Brain microvascular endothelial cell (primary cell): ENCODE data around the gene YPEL2.

Source experiments
- DNase-seq: peaks from one replicate; pipeline ENCODE4 v3.0.0-alpha.2; 2020
- H3K27ac ChIP-seq: fragments of 250-450 bp; sonication (Bioruptor Pico); 2 replicates; pipeline ENCODE4 v1.5.1; 2020; ENCODE audit warnings: mild to moderate bottlenecking, moderate library complexity
- H3K27me3 ChIP-seq: fragments of 250-450 bp; sonication (Bioruptor Pico); replicated peaks from 2 replicates; pipeline ENCODE4 v1.5.1; 2020; ENCODE audit warnings: mild to moderate bottlenecking
- H3K36me3 ChIP-seq: fragments of 250-450 bp; sonication (Bioruptor Pico); replicated peaks from 2 replicates; pipeline ENCODE4 v1.5.1; 2020; ENCODE audit warnings: mild to moderate bottlenecking
- H3K4me3 ChIP-seq: 2 replicates; pipeline ENCODE4 v1.5.1; 2011; ENCODE audit warnings: low read depth, mild to moderate bottlenecking, control low read depth, low read length, moderate library complexity
- CTCF ChIP-seq: IDR thresholded peaks from 2 replicates; pipeline ENCODE4 v1.5.1; 2011; ENCODE audit warnings: low read depth, mild to moderate bottlenecking, moderate library complexity, low read length, control low read depth, inconsistent platforms; ENCODE audit errors: missing control alignments
- in situ Hi-C: cut with HindIII; loops from 2 replicates; pipeline ENCODE4 v1.10.0; 2017; ENCODE audit warnings: low sequenced_read_pairs, low pct_ligation_motif_present

Gene YPEL2

GRCh38 chr17:59416184-59416583, 84.7 kb downstream of the YPEL2 start:
- Histone ChIP-seq H3K36me3 (no peaks in the 10 kb centered on the region), H3K27ac (no peak overlapping the region), H3K4me3 (no peak overlapping the region), H3K27me3 (no peaks in the 10 kb centered on the region)
- TF ChIP-seq CTCF = no peak
- in situ Hi-C loops = no loop called here
- no peak for DNase-seq

- no peak for TF ChIP-seq CTCF
- Histone ChIP-seq H3K27ac (no peak overlapping the region), H3K4me3 (no peak overlapping the region), H3K36me3 (no peaks in the 10 kb centered on the region), H3K27me3 (no peaks in the 10 kb centered on the region)
- in situ Hi-C loops = no loop called here
- DNase-seq = no peak
Observed at GRCh38 chr17:59417452-59417851, 86.0 kb downstream of the YPEL2 start.

- Histone ChIP-seq H3K36me3 (no peaks in the 10 kb centered on the region), H3K4me3 (no peak overlapping the region), H3K27ac (no peak overlapping the region), H3K27me3 (no peaks in the 10 kb centered on the region)
- no peak for TF ChIP-seq CTCF
- DNase-seq = no peak
- in situ Hi-C loops = no loop called here
Observed at GRCh38 chr17:59418732-59419166, 87.3 kb downstream of the YPEL2 start.

GRCh38 chr17:59420901-59421300, 89.4 kb downstream of the YPEL2 start:
- H3K27ac ChIP-seq = no peak overlapping the region
- H3K36me3 ChIP-seq = no peaks in the 10 kb centered on the region
- no peaks in the 10 kb centered on the region for H3K27me3 ChIP-seq
- no peak for TF ChIP-seq CTCF
- no peak overlapping the region for H3K4me3 ChIP-seq
- no peak for DNase-seq
- in situ Hi-C loops = no loop called here

GRCh38 chr17:59421722-59422121, 90.3 kb downstream of the YPEL2 start:
- no peak overlapping the region for H3K4me3 ChIP-seq
- H3K27me3 ChIP-seq = no peaks in the 10 kb centered on the region
- no peak overlapping the region for H3K27ac ChIP-seq
- no peak for TF ChIP-seq CTCF
- no peaks in the 10 kb centered on the region for H3K36me3 ChIP-seq
- in situ Hi-C loops = no loop called here
- no peak for DNase-seq

- H3K36me3 ChIP-seq = no peaks in the 10 kb centered on the region
- in situ Hi-C loops = no loop called here
- H3K27me3 ChIP-seq = no peaks in the 10 kb centered on the region
- no peak for TF ChIP-seq CTCF
- DNase-seq = peak; percentile 78
- H3K4me3 ChIP-seq = no peak overlapping the region
- peak overlapping the region; percentile 29 for H3K27ac ChIP-seq
Observed at GRCh38 chr17:59423137-59423724, 91.8 kb downstream of the YPEL2 start.
